Breast epithelium (tissue), 4 donors: ENCODE data around the gene IARS2. TPM values are rescaled to one million over a fixed set of nuclear protein-coding genes. Genes with fewer than 3 reads are reported as not detected.
A peak's percentile ranks its signal among the peaks of the same experiment; 100 is the strongest.

ENCODE experiments used
- DNase-seq, 2 donors: peaks; one replicate each; pipeline ENCODE4 v3.0.0-alpha.2; 2019; ENCODE audit warnings: low spot score in 2 of 2
- H3K27ac ChIP-seq, 2 donors: fragments of 200-600 bp; sonication (generic) in 1 of 2; one replicate each; pipeline ENCODE4 v1.5.1; 2016 to 2019; ENCODE audit warnings: mild to moderate bottlenecking in 1 of 2
- H3K27me3 ChIP-seq, 2 donors: fragments of 200-600 bp; sonication (generic) in 1 of 2; one replicate each; pipeline versions ENCODE4 v1.5.1 to v1.6.0; 2017 to 2019; ENCODE audit warnings: control low read depth in 1 of 2, mild to moderate bottlenecking in 1 of 2
- H3K36me3 ChIP-seq: fragments of 200-600 bp; one replicate; pipeline ENCODE4 v1.5.1; 2019
- H3K4me1 ChIP-seq, 2 donors: fragments of 200-600 bp; sonication (generic); one replicate each; pipeline ENCODE4 v1.5.1; 2016 to 2019; ENCODE audit warnings: control low read depth in 1 of 2
- H3K4me3 ChIP-seq, 3 donors: fragments of 200-600 bp; sonication (generic); 1 replicate in 2 of 3; 2 replicates in 1 of 3; pipeline ENCODE4 v1.5.1; 2016 to 2019; ENCODE audit warnings: mild to moderate bottlenecking in 3 of 3, moderate library complexity in 2 of 3
- H3K9me3 ChIP-seq, 2 donors: fragments of 200-600 bp; sonication (generic) in 1 of 2; one replicate each; pipeline ENCODE4 v1.5.1; 2016 to 2019; ENCODE audit warnings: control low read depth in 1 of 2
- CTCF ChIP-seq, 3 donors: fragments of 450-650 bp; IDR thresholded peaks; one replicate each; pipeline ENCODE4 v1.5.1; 2016 to 2017; ENCODE audit warnings: antibody characterized with exemption in 3 of 3, mild to moderate bottlenecking in 3 of 3, moderate library complexity in 3 of 3
- POLR2A ChIP-seq: fragments of 450-650 bp; IDR thresholded peaks from one replicate; pipeline ENCODE4 v1.6.1; 2016; ENCODE audit warnings: antibody characterized with exemption, mild to moderate bottlenecking, moderate library complexity
- POLR2AphosphoS5 ChIP-seq, 3 donors: sonication (generic); formaldehyde crosslinking; IDR thresholded peaks; one replicate each; pipeline ENCODE4 v1.6.1; 2017; ENCODE audit warnings: antibody characterized with exemption in 3 of 3
- intact Hi-C: fragments of 100-400 bp; cut with DNase I; formaldehyde crosslinking; loops from one replicate; pipeline ENCODE4 v1.15.1; 2023; ENCODE audit warnings: low total_unique reads
- total RNA-seq, 3 donors: library from RNA; depleted of rRNA; stranded (reverse); fragments of >200 nt; gene quantifications; one replicate each; pipeline ENCODE4 v1.1.0, GENCODE V29; 2016

Gene IARS2
- total RNA-seq: 10 to 100 TPM; 57.7 to 84.0 (median 66.2) TPM

DNA sequence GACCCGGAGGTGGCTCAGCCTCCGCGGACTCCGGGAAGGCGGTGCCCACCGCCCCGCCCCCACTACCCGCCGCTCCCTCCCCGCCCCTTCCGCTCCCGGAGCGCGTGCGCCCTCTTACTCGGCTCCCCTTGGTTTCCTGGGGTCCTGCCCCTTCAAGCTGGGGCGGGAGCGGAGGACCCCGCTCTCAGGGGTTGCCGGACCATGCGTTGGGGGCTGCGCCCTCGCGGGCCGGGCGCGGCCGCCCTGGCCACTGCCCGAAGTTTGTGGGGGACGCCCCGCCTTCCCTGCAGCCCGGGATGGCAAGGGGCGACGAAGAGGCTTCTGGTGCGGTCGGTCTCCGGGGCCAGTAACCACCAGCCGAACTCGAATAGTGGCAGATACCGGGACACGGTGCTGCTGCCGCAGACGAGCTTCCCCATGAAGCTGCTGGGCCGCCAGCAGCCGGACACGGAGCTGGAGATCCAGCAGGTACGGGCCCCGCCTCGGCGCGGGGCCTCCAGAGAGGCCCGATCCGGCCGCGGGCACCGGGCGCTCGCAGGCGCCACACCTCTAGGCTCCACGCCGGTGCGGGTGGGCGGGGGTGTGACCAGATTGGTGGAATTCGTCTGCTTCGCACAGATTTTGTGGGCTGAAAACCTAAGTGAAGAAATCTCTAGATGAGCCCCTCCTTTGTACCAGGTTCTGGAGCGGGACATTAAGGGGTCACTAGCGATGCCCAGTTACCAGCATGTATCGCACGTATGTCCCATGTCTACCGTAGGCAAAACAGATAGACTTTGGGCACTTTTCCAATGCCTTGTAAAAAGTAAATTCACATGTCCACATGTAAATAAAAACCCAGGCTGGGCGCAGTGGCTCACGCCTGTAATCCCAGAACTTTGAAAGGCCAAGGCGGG, at the start of gene IARS2:
Gene IARS2 (plus strand): TSS at position 117 of the 896 bp plus-strand sequence. CDS start 85 bp downstream, at position 202.
- DNase-seq: peak; percentile 78 to 90
- intact Hi-C loops: no loop called here
- TF ChIP-seq POLR2A: no peak
- TF ChIP-seq POLR2AphosphoS5 (IDR thresholded peaks at IDR 0.05): peak in 2 of 3 donors; percentile 38 to 49

GRCh38 chr1:220044678-220045355, 49.1 kb upstream of the IARS2 start:
- H3K4me1 ChIP-seq: no peaks in the 10 kb centered on the region
- TF ChIP-seq CTCF (IDR thresholded peaks at IDR 0.05): no peak
- no peak for TF ChIP-seq POLR2AphosphoS5 (IDR thresholded peaks at IDR 0.05)
- no peak for TF ChIP-seq POLR2A
- no peak for DNase-seq
- no peak overlapping the region for H3K27ac ChIP-seq
- peaks cover 4% of the 10 kb centered on the region for H3K36me3 ChIP-seq
- intact Hi-C loops: no loop called here
- no peaks in the 10 kb centered on the region for H3K9me3 ChIP-seq
- peak overlapping the region; percentile 77 to 93 (median 92) for H3K4me3 ChIP-seq
- no peaks in the 10 kb centered on the region for H3K27me3 ChIP-seq

More for the DNA sequence above, at the start of gene IARS2:
- Histone ChIP-seq H3K4me3 (peak within 1 kb of the TSS; percentile 67 to 96 (median 83)), H3K27me3 (no peaks in the 10 kb centered on the region), H3K9me3 (no peaks in the 10 kb centered on the region), H3K36me3 (no peaks in the 10 kb centered on the region), H3K27ac (peak within 1 kb of the TSS; percentile 70 to 88), H3K4me1 (peaks cover 0 to 12% of the 10 kb centered on the region in 2 donors)

GRCh38 chr1:220045356-220046051, 48.4 kb upstream of the IARS2 start:
- H3K27ac ChIP-seq: peak overlapping the region; percentile 86 to 89
- no peak for TF ChIP-seq POLR2A
- no peaks in the 10 kb centered on the region for H3K9me3 ChIP-seq
- intact Hi-C loops: no loop called here
- H3K4me3 ChIP-seq: peak overlapping the region; percentile 77 to 93 (median 92)
- DNase-seq: no peak
- H3K36me3 ChIP-seq: no peaks in the 10 kb centered on the region
- no peaks in the 10 kb centered on the region for H3K4me1 ChIP-seq
- no peaks in the 10 kb centered on the region for H3K27me3 ChIP-seq

- no peaks in the 10 kb centered on the region for H3K4me1 ChIP-seq
- peak within 1 kb of the TSS; percentile 86 to 89 for H3K27ac ChIP-seq
- no peaks in the 10 kb centered on the region for H3K9me3 ChIP-seq
- peak within 1 kb of the TSS; percentile 77 to 93 (median 92) for H3K4me3 ChIP-seq
- intact Hi-C loops: no loop called here
- no peaks in the 10 kb centered on the region for H3K36me3 ChIP-seq
- DNase-seq: peak; percentile 88 to 89
- TF ChIP-seq POLR2A (no peak), POLR2AphosphoS5 (IDR thresholded peaks at IDR 0.05) (peak; percentile 72 to 87 (median 83)), CTCF (IDR thresholded peaks at IDR 0.05) (peak; percentile 85 to 93 (median 92))
- no peaks in the 10 kb centered on the region for H3K27me3 ChIP-seq
Measured at GRCh38 chr1:220046052-220046930, 47.6 kb upstream of the IARS2 start, which contains the start of gene EPRS1. EPRS1 (minus strand) TSS chr1:220046505; CDS start chr1:220046388, 117 bp downstream.

DNA sequence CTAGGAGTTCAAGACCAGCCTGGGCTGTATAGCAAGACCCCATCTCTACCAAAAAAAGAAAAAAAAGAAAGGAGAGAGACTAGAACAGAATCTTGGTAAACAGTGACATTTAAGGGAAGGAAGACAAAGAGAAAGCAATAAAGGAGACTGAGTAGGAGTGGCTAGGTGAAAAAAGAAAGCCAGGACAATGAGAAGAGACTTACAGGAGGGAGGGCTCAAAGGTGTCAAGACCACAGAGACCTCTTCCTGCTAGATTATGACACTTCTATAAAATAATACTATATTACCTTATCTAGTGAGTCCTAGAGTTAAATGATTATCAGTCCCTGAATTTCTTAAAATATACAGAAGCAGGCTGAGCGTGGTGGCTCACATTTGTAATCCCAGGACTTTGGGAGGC, 37.6 kb upstream of the IARS2 start:
- Histone ChIP-seq H3K36me3 (no peaks in the 10 kb centered on the region), H3K9me3 (no peaks in the 10 kb centered on the region), H3K27ac (no peak overlapping the region), H3K4me3 (no peak overlapping the region), H3K27me3 (no peaks in the 10 kb centered on the region), H3K4me1 (no peaks in the 10 kb centered on the region)
- no peak for DNase-seq
- TF ChIP-seq CTCF (IDR thresholded peaks at IDR 0.05): no peak
- no peak for TF ChIP-seq POLR2A
- TF ChIP-seq POLR2AphosphoS5 (IDR thresholded peaks at IDR 0.05): no peak
- intact Hi-C loops: no loop called here
